ACC112 (cell line): ENCODE measurements around the gene LRP1-AS.

ENCODE experiments used
- H2AFZ ChIP-seq: fragments of 200-600 bp; sonication (generic); one replicate; pipeline ENCODE4 v1.6.0; 2017; ENCODE audit warnings: antibody characterized with exemption, low read length; ENCODE audit not compliant: unreplicated experiment
- H3K27ac ChIP-seq: fragments of 200-600 bp; sonication (generic); 2 replicates; pipeline ENCODE4 v1.5.1; 2014; ENCODE audit warnings: low read depth, mild to moderate bottlenecking, antibody characterized with exemption, low read length, moderate library complexity
- H3K27me3 ChIP-seq: fragments of 200-600 bp; sonication (generic); 2 replicates; pipeline ENCODE4 v1.6.1; 2014; ENCODE audit warnings: mild to moderate bottlenecking, antibody characterized with exemption, low read length, moderate library complexity, mixed read lengths; ENCODE audit not compliant: insufficient read depth
- H3K36me3 ChIP-seq: fragments of 200-600 bp; sonication (generic); 2 replicates; pipeline ENCODE4 v1.6.1; 2016; ENCODE audit warnings: mild to moderate bottlenecking, antibody characterized with exemption, low read length, moderate library complexity, mixed read lengths; ENCODE audit not compliant: insufficient read depth
- H3K4me1 ChIP-seq: fragments of 200-600 bp; sonication (generic); one replicate; pipeline ENCODE4 v1.6.1; 2016; ENCODE audit warnings: low read length, mixed read lengths; ENCODE audit not compliant: insufficient read depth, unreplicated experiment, control insufficient read depth
- H3K4me3 ChIP-seq: fragments of 200-600 bp; sonication (generic); 2 replicates; pipeline ENCODE4 v1.5.1; 2014; ENCODE audit warnings: mild to moderate bottlenecking, low read depth, low read length
- H3K79me2 ChIP-seq: fragments of 200-600 bp; sonication (generic); one replicate; pipeline ENCODE4 v1.6.0; 2016; ENCODE audit warnings: low read length; ENCODE audit not compliant: control insufficient read depth, unreplicated experiment, insufficient read depth

LRP1-AS gene

DNA sequence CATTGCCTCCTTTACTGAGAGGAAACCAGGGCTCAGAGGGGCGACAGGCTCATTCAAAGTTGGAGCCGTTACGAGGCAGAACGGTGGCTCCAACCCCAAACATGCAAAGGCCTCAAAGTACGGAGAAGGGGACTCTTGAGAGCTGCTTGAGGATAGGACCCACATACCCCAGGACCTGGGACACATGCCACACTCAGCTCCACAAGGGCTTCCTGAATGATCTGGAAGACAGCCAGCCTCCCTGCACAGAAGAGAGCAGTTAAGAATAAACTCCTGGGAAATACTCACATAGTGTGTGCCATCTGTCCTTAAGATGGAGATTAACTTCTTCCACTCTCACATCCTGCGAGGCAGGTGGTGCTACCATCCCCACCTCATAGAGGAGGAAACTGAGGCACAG lies 42.6 kb upstream of the LRP1-AS start:
- H3K79me2 ChIP-seq, result no peaks in the 10 kb centered on the region
- no peaks in the 10 kb centered on the region for H3K27me3 ChIP-seq
- H3K4me1 ChIP-seq, result no peaks in the 10 kb centered on the region
- no peak overlapping the region for H2AFZ ChIP-seq
- no peak overlapping the region for H3K27ac ChIP-seq
- H3K36me3 ChIP-seq, result peaks cover 38% of the 10 kb centered on the region; the same call in 1 of the 2 replicates
- no peak overlapping the region for H3K4me3 ChIP-seq

DNA sequence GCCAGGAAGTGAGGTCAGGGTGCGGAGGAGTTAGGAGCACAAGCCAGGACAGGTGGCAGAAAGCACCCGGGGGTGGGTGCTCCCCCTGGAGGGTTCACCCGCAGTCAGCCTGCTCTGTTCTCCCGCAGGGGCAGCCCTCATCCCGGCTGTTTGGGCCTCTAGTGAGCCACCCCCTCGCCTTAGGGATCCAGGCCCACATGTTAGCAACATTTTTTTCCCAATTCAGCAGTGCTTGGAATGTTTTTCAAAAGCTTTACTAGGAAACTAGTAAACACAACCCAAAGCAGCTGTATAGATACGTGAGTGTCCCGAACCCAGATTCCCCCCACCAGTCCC lies 40.6 kb upstream of the LRP1-AS start:
- H3K4me1 ChIP-seq, result no peaks in the 10 kb centered on the region
- peaks cover 38% of the 10 kb centered on the region; the same call in 1 of the 2 replicates for H3K36me3 ChIP-seq
- no peaks in the 10 kb centered on the region for H3K27me3 ChIP-seq
- no peaks in the 10 kb centered on the region for H3K79me2 ChIP-seq
- no peak overlapping the region for H3K27ac ChIP-seq
- no peak overlapping the region for H2AFZ ChIP-seq
- H3K4me3 ChIP-seq, result no peak overlapping the region

DNA sequence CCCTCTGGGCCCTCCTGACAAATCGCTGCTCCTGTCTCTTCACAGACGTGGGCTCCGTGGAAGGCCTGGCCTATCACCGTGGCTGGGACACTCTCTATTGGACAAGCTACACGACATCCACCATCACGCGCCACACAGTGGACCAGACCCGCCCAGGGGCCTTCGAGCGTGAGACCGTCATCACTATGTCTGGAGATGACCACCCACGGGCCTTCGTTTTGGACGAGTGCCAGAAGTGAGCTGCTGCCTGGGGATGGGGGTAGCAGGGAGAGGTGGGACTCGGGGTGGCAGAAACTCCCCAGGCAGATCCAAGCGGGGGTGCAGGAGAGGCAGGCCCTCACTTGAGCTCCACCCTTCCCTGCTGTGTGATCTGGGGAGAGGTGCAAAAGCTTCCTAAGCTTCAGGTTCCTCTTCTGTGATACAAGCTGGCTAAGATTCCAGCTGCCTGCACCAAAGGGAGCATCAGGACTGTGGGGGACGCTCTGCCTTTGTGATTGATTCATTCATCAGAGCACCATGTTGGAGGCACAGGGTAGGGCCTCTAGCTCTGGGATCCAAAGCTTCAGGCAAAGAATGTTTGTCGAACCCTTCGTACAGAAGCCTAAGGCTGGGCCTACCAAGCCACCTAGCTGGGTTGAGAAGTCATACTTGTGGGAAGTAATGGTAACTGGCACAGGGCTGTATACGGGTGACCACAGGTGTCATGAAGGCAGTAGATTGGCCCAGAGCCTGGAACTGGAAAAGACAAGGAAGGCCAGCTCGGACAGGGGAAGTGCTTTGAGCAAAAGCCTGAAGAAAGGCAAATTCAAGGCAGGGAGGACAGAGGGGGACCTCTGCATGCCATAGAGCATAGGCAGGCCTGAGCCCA lies 40.0 kb upstream of the LRP1-AS start:
- H3K4me1 ChIP-seq, result no peaks in the 10 kb centered on the region
- no peak overlapping the region for H3K4me3 ChIP-seq
- H3K79me2 ChIP-seq, result no peaks in the 10 kb centered on the region
- H3K36me3 ChIP-seq, result peaks cover 38% of the 10 kb centered on the region; the same call in 1 of the 2 replicates
- H2AFZ ChIP-seq, result no peak overlapping the region
- H3K27me3 ChIP-seq, result no peaks in the 10 kb centered on the region
- no peak overlapping the region for H3K27ac ChIP-seq

DNA sequence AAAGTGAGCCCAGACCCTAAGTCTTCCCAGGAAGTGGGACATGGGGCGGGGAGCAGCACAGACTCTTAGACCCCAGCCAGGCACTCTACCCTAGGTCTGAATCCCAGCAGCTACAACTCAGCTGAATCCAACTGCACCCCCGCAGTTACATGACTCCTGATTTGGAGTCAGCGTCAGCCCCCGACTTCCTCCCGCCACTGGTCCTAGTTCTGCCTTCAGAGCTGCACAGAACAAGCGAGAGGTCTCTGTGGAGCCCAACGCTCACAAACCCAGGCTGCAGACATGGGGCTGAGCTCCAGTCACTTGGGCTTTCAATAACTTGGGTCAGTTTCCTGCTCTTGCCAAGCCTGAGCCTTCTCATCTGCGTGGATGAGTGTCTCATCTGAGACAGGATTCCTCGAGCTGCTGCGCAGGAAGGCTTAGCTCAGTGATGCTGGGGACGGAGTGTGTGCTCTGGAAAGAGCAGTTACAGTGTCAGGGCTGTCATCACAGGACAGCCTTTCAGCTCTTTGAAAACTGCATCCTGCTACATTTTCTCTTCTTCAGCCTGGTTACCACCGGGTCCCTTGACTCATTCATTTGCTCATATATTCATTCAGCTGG lies 38.6 kb upstream of the LRP1-AS start:
- no peak overlapping the region for H3K4me3 ChIP-seq
- no peak overlapping the region for H2AFZ ChIP-seq
- no peaks in the 10 kb centered on the region for H3K79me2 ChIP-seq
- H3K4me1 ChIP-seq, result no peaks in the 10 kb centered on the region
- no peaks in the 10 kb centered on the region for H3K27me3 ChIP-seq
- peaks cover 32% of the 10 kb centered on the region; the same call in 1 of the 2 replicates for H3K36me3 ChIP-seq
- no peak overlapping the region for H3K27ac ChIP-seq

DNA sequence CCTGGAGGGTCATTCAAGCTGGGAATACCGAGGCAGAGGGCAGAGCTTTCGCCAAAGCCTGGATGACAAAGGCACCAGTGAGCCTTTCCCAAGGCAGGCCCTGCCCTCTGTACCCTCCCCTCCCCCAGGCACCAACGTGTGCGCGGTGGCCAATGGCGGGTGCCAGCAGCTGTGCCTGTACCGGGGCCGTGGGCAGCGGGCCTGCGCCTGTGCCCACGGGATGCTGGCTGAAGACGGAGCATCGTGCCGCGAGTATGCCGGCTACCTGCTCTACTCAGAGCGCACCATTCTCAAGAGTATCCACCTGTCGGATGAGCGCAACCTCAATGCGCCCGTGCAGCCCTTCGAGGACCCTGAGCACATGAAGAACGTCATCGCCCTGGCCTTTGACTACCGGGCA lies 38.0 kb upstream of the LRP1-AS start:
- no peak overlapping the region for H3K4me3 ChIP-seq
- no peaks in the 10 kb centered on the region for H3K4me1 ChIP-seq
- no peaks in the 10 kb centered on the region for H3K27me3 ChIP-seq
- no peaks in the 10 kb centered on the region for H3K79me2 ChIP-seq
- H3K36me3 ChIP-seq, result peaks cover 35% of the 10 kb centered on the region; the same call in 1 of the 2 replicates
- no peak overlapping the region for H2AFZ ChIP-seq
- no peak overlapping the region for H3K27ac ChIP-seq

DNA sequence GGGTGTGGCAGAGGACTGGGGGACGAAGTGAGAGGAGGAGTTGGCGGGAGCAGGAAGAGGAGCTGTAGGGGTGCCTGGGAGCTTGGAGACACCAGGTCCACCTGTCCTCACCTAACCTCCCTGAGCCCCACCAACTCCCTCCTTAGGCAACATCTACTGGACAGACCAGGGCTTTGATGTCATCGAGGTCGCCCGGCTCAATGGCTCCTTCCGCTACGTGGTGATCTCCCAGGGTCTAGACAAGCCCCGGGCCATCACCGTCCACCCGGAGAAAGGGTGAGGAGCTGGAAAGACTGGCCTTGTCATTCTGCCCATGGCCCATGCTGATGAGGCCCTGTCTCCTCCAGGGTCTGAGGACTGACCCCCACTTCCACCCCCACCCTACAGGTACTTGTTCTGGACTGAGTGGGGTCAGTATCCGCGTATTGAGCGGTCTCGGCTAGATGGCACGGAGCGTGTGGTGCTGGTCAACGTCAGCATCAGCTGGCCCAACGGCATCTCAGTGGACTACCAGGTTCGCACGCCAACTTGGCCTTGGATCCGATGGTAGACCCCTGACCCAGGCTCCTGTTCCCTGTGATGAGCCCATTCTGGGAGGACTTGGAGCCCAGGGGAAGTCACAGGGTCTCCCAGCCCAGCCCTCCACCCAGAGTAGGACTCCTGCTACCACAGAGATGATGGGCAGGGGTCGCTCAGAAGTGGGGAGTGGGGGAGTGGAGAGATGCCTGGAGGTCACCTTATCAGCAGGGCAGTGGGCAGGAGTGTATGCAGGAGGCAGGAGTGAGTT lies 36.7 kb upstream of the LRP1-AS start:
- Histone ChIP-seq H2AFZ (no peak overlapping the region), H3K4me3 (no peak overlapping the region), H3K36me3 (peaks cover 42% of the 10 kb centered on the region; the same call in 1 of the 2 replicates), H3K79me2 (no peaks in the 10 kb centered on the region), H3K27me3 (no peaks in the 10 kb centered on the region), H3K27ac (no peak overlapping the region), H3K4me1 (no peaks in the 10 kb centered on the region)

DNA sequence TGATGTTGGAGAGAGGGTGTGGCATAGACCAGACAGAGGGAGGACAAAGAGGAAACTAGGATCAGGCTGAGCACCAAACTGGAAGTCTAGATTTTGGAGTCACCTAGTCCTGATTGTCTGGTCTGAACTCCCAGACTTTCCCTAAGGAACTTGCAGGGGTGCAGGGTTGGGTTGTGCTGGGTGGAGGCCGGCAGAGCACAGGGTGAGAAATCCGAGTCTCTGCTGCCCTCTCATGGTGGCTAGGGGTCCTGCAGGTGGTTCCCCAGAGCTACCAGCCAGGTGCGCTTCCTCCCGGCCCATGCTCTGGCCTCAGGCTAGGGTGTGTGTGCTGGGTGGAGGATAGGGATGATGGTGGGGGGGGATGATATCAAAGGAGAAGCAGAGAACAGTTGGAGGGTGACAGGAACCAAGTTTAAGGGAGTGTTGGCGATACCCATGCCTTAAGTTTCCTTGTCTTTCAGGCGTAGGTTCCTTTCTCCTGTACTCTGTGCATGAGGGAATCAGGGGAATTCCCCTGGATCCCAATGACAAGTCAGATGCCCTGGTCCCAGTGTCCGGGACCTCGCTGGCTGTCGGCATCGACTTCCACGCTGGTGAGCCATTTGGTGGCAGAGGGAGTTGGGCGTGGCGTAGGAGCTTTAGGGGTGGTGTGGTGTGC lies 35.6 kb upstream of the LRP1-AS start:
- H3K27me3 ChIP-seq, result no peaks in the 10 kb centered on the region
- peaks cover 37% of the 10 kb centered on the region; the same call in 1 of the 2 replicates for H3K36me3 ChIP-seq
- H3K4me1 ChIP-seq, result no peaks in the 10 kb centered on the region
- no peaks in the 10 kb centered on the region for H3K79me2 ChIP-seq
- H3K4me3 ChIP-seq, result no peak overlapping the region
- H2AFZ ChIP-seq, result no peak overlapping the region
- H3K27ac ChIP-seq, result no peak overlapping the region

DNA sequence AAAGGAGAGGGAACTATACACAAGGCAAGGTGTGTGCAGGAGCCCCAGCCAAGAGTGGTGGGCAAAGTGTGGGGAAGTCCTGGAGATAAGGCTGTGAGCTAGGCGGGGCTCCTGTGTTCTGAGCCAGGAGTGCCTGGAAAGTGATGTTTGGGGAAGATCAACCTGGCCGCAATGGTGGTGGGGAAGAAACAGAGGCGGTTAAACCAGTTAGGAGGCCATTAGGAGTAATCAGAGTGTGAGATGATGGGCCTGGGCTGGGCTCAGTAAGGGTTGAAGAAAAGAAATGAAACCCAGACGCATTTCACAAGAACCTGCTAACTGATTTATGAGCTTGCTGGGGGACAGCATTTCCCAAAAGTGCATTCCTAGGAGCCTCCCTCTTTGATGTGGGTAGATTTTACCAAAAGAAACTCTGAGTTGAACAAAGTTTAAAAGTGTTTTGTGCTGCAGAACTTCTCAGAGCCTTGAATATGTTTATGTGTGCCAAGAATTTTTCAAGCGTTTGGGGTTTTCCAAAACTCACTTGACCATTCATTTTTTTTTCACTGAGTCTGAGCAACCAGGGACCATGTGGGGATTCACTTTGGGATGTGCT lies 34.2 kb upstream of the LRP1-AS start:
- Histone ChIP-seq H3K27ac (no peak overlapping the region), H3K79me2 (peaks cover 2% of the 10 kb centered on the region), H3K36me3 (peaks cover 43% of the 10 kb centered on the region; the same call in 1 of the 2 replicates), H2AFZ (no peak overlapping the region), H3K27me3 (no peaks in the 10 kb centered on the region), H3K4me3 (no peak overlapping the region), H3K4me1 (peaks cover 7% of the 10 kb centered on the region)

DNA sequence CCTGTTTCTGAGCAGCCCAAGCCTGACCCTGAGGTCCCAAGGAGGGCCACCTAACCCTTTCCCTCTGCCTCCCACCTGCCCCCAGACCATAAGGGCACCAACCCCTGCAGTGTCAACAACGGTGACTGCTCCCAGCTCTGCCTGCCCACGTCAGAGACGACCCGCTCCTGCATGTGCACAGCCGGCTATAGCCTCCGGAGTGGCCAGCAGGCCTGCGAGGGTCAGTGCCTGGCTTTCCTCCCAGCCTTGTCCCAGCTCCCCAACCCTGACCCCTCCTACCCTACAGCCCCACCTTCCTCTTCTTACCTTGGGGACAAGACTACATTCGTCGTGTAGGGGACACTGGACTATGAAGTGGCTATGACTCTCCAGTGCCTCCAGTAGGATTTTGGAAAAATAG lies 33.7 kb upstream of the LRP1-AS start:
- peaks cover 43% of the 10 kb centered on the region; the same call in 1 of the 2 replicates for H3K36me3 ChIP-seq
- no peak overlapping the region for H3K27ac ChIP-seq
- no peak overlapping the region for H2AFZ ChIP-seq
- H3K27me3 ChIP-seq, result no peaks in the 10 kb centered on the region
- H3K79me2 ChIP-seq, result peaks cover 2% of the 10 kb centered on the region
- peaks cover 13% of the 10 kb centered on the region for H3K4me1 ChIP-seq
- no peak overlapping the region for H3K4me3 ChIP-seq
